ENCODE results near the gene PPCDC. TPM values are rescaled to one million over a fixed set of nuclear protein-coding genes. Genes with fewer than 3 reads are reported as not detected.
"Not testable (repeated sequence)": the region's sequence is repeated elsewhere in the genome, so short reads cannot be mapped to it uniquely, and the experiment has no call there.

PPCDC gene
- total and polyA plus RNA-seq, 5 experiments from 2014 or later = 12.0 to 16.7 (median 13.4) TPM

- Mint-ChIP-seq H3K27me3 (peaks cover 0 to 4% (median 1%) of the 10 kb centered on the region in 5 donors), H3K4me1 (peaks cover 15 to 46% (median 26%) of the 10 kb centered on the region in 4 donors), H3K4me3 (no peak overlapping the region), H3K36me3 (peaks cover 0 to 4% (median 2%) of the 10 kb centered on the region in 3 donors), H3K9me3 (peaks cover 0 to 18% (median 0%) of the 10 kb centered on the region in 9 donors), H3K27ac (no peak overlapping the region)
- POLR2A ChIA-PET = interaction anchor here (0.6 kb wide), 1 partner anchor 11 kb away, joined by 4 read pairs; no protein-coding TSS in a partner anchor
- no peak for ATAC-seq
- DNase-seq = no peak
Measured at GRCh38 chr15:75063338-75063737, 39.9 kb downstream of the PPCDC start.

- peaks cover 0 to 18% (median 0%) of the 10 kb centered on the region in 9 donors for H3K9me3 Mint-ChIP-seq
- H3K27me3 Mint-ChIP-seq = peaks cover 0 to 9% (median 4%) of the 10 kb centered on the region in 5 donors
- POLR2A ChIA-PET = no interaction called here
- no peak for ATAC-seq
- peaks cover 15 to 49% (median 26%) of the 10 kb centered on the region in 4 donors for H3K4me1 Mint-ChIP-seq
- H3K36me3 Mint-ChIP-seq = peaks cover 0 to 4% (median 2%) of the 10 kb centered on the region in 3 donors
- H3K27ac Mint-ChIP-seq = peak overlapping the region in 1 of 10 donors; percentile 4
- DNase-seq = no peak
- no peak overlapping the region for H3K4me3 Mint-ChIP-seq
Measured at GRCh38 chr15:75063889-75064288, 40.5 kb downstream of the PPCDC start.

GRCh38 chr15:75064846-75065245 is 41.5 kb downstream of the PPCDC start:
- peaks cover 15 to 59% (median 26%) of the 10 kb centered on the region in 4 donors for H3K4me1 Mint-ChIP-seq
- H3K27ac Mint-ChIP-seq = no peak overlapping the region
- DNase-seq (no peak), ATAC-seq (no peak)
- no peak overlapping the region for H3K4me3 Mint-ChIP-seq
- peaks cover 0 to 4% (median 2%) of the 10 kb centered on the region in 3 donors for H3K36me3 Mint-ChIP-seq
- peaks cover 0 to 17% (median 9%) of the 10 kb centered on the region in 5 donors for H3K27me3 Mint-ChIP-seq
- POLR2A ChIA-PET = no interaction called here
- peaks cover 0 to 18% (median 0%) of the 10 kb centered on the region in 9 donors for H3K9me3 Mint-ChIP-seq

GRCh38 chr15:75065467-75065850 is 42.1 kb downstream of the PPCDC start:
- DNase-seq (no peak), ATAC-seq (peak in 1 of 2 donors; percentile 39)
- Mint-ChIP-seq H3K9me3 (peaks cover 0 to 18% (median 0%) of the 10 kb centered on the region in 9 donors), H3K36me3 (peaks cover 0 to 4% (median 2%) of the 10 kb centered on the region in 3 donors), H3K27ac (peak overlapping the region in 4 of 10 donors; percentile 10 to 69 (median 52)), H3K27me3 (peaks cover 0 to 24% (median 11%) of the 10 kb centered on the region in 5 donors), H3K4me1 (peaks cover 15 to 65% (median 26%) of the 10 kb centered on the region in 4 donors), H3K4me3 (peak overlapping the region in 3 of 10 donors; percentile 2 to 36 (median 16))
- POLR2A ChIA-PET = no interaction called here

GRCh38 chr15:75065851-75066509 is 42.6 kb downstream of the PPCDC start:
- DNase-seq (no peak), ATAC-seq (no peak)
- H3K27ac Mint-ChIP-seq = peak overlapping the region in 4 of 10 donors; percentile 10 to 45 (median 42)
- peaks cover 0 to 18% (median 0%) of the 10 kb centered on the region in 9 donors for H3K9me3 Mint-ChIP-seq
- POLR2A ChIA-PET = interaction anchor here (0.6 kb wide), 1 partner anchor 39 kb away, joined by 3 read pairs; no protein-coding TSS in a partner anchor
- H3K4me1 Mint-ChIP-seq = peaks cover 15 to 64% (median 26%) of the 10 kb centered on the region in 4 donors
- peak overlapping the region in 4 of 10 donors; percentile 2 to 36 (median 18) for H3K4me3 Mint-ChIP-seq
- H3K36me3 Mint-ChIP-seq = peaks cover 0 to 4% (median 2%) of the 10 kb centered on the region in 3 donors
- peaks cover 0 to 29% (median 12%) of the 10 kb centered on the region in 5 donors for H3K27me3 Mint-ChIP-seq

GRCh38 chr15:75067123-75067830 is 43.9 kb downstream of the PPCDC start:
- Mint-ChIP-seq H3K9me3 (peaks cover 0 to 20% (median 0%) of the 10 kb centered on the region in 9 donors), H3K4me3 (peak overlapping the region in 4 of 10 donors; percentile 11 to 63 (median 32)), H3K27me3 (peaks cover 0 to 42% (median 21%) of the 10 kb centered on the region in 5 donors), H3K27ac (peak overlapping the region in 4 of 10 donors; percentile 9 to 75 (median 56)), H3K4me1 (peaks cover 17 to 65% (median 26%) of the 10 kb centered on the region in 4 donors), H3K36me3 (peaks cover 0 to 7% (median 4%) of the 10 kb centered on the region in 3 donors)
- ATAC-seq (peak in 1 of 2 donors; percentile 48), DNase-seq (no peak)
- POLR2A ChIA-PET = no interaction called here

- POLR2A ChIA-PET = no interaction called here
- no peak for ATAC-seq
- Mint-ChIP-seq H3K9me3 (peaks cover 0 to 22% (median 0%) of the 10 kb centered on the region in 9 donors), H3K4me3 (no peak overlapping the region), H3K4me1 (peaks cover 17 to 65% (median 26%) of the 10 kb centered on the region in 4 donors), H3K27ac (peak overlapping the region in 1 of 10 donors; percentile 26), H3K36me3 (peaks cover 0 to 11% (median 5%) of the 10 kb centered on the region in 3 donors), H3K27me3 (peaks cover 0 to 48% (median 22%) of the 10 kb centered on the region in 5 donors)
- DNase-seq = no peak
Measured at GRCh38 chr15:75068748-75069147, 45.4 kb downstream of the PPCDC start.

- Mint-ChIP-seq H3K9me3 (peaks cover 0 to 23% (median 0%) of the 10 kb centered on the region in 9 donors), H3K4me1 (peaks cover 17 to 61% (median 26%) of the 10 kb centered on the region in 4 donors), H3K36me3 (peaks cover 0 to 11% (median 5%) of the 10 kb centered on the region in 3 donors), H3K4me3 (no peak overlapping the region), H3K27ac (peak overlapping the region in 4 of 10 donors; percentile 26 to 69 (median 51)), H3K27me3 (peaks cover 0 to 48% (median 22%) of the 10 kb centered on the region in 5 donors)
- DNase-seq (peak in 1 of 10 donors; percentile 14), ATAC-seq (peak in 1 of 2 donors; percentile 65)
- POLR2A ChIA-PET = no interaction called here
Measured at GRCh38 chr15:75069301-75069925, 46.0 kb downstream of the PPCDC start.

- Mint-ChIP-seq H3K4me1 (peaks cover 12 to 53% (median 18%) of the 10 kb centered on the region in 4 donors), H3K27ac (no peak overlapping the region), H3K9me3 (peaks cover 4 to 23% (median 7%) of the 10 kb centered on the region in 9 donors), H3K36me3 (peaks cover 3 to 15% (median 9%) of the 10 kb centered on the region in 3 donors), H3K4me3 (no peak overlapping the region), H3K27me3 (peaks cover 1 to 48% (median 22%) of the 10 kb centered on the region in 5 donors)
- ATAC-seq (no peak), DNase-seq (no peak)
- POLR2A ChIA-PET = no interaction called here
Measured at GRCh38 chr15:75070674-75071073, 47.3 kb downstream of the PPCDC start.

- ATAC-seq (no peak), DNase-seq (no peak)
- peaks cover 0 to 37% (median under 1%) of the 10 kb centered on the region in 4 donors for H3K4me1 Mint-ChIP-seq
- peaks cover 1 to 46% (median 22%) of the 10 kb centered on the region in 5 donors for H3K27me3 Mint-ChIP-seq
- peaks cover 4 to 22% (median 11%) of the 10 kb centered on the region in 9 donors for H3K9me3 Mint-ChIP-seq
- POLR2A ChIA-PET = no interaction called here
- no peak overlapping the region for H3K27ac Mint-ChIP-seq
- H3K4me3 Mint-ChIP-seq = no peak overlapping the region
- peaks cover 3 to 14% (median 10%) of the 10 kb centered on the region in 3 donors for H3K36me3 Mint-ChIP-seq
Measured at GRCh38 chr15:75073197-75073596, 49.8 kb downstream of the PPCDC start.

- no peak for DNase-seq
- no peak for ATAC-seq
- H3K9me3 Mint-ChIP-seq = peaks cover 4 to 27% (median 12%) of the 10 kb centered on the region in 9 donors
- H3K27me3 Mint-ChIP-seq = peaks cover 4 to 19% (median 10%) of the 10 kb centered on the region in 5 donors
- H3K4me1 Mint-ChIP-seq = peaks cover 0 to 20% (median under 1%) of the 10 kb centered on the region in 4 donors
- peak overlapping the region in 1 of 10 donors; percentile 25 for H3K4me3 Mint-ChIP-seq
- peaks cover 3 to 21% (median 10%) of the 10 kb centered on the region in 3 donors for H3K36me3 Mint-ChIP-seq
- POLR2A ChIA-PET = no interaction called here
- H3K27ac Mint-ChIP-seq = no peak overlapping the region
Measured at GRCh38 chr15:75076277-75076676, 52.9 kb downstream of the PPCDC start.

GRCh38 chr15:75077551-75077961 is 54.2 kb downstream of the PPCDC start:
- H3K27me3 Mint-ChIP-seq, H3K27ac Mint-ChIP-seq, POLR2A ChIA-PET, H3K4me3 Mint-ChIP-seq: not testable (repeated sequence)
- ATAC-seq (peak in 1 of 2 donors; percentile 14), DNase-seq (peak in 1 of 10 donors; percentile 10)
- Mint-ChIP-seq H3K4me1 (peaks cover 0 to 15% (median 0%) of the 10 kb centered on the region in 4 donors), H3K36me3 (peaks cover 3 to 15% (median 7%) of the 10 kb centered on the region in 3 donors), H3K9me3 (peaks cover 4 to 31% (median 12%) of the 10 kb centered on the region in 9 donors)

Measured in naive thymus-derived CD8-positive, alpha-beta T cell (primary cell).